ENCODE results near the gene CCKAR.

CCKAR gene

GRCh38 chr4:26463386-26463785, 26.9 kb downstream of the CCKAR start:
- no peak overlapping the region for H3K4me3 ChIP-seq (ENCODE audit: control insufficient read depth, low read depth, low read length)
- TF ChIP-seq CTCF (conservative IDR thresholded peaks at IDR 0.05; ENCODE audit: control insufficient read depth, insufficient read depth, low read depth, low read length), result no peak
- no peak for DNase-seq (ENCODE audit: low read depth)

GRCh38 chr4:26462874-26463273, 27.4 kb downstream of the CCKAR start:
- no peak overlapping the region for H3K4me3 ChIP-seq (ENCODE audit: control insufficient read depth, low read depth, low read length)
- DNase-seq (ENCODE audit: low read depth), result no peak
- no peak for TF ChIP-seq CTCF (conservative IDR thresholded peaks at IDR 0.05; ENCODE audit: control insufficient read depth, insufficient read depth, low read depth, low read length)

- no peak overlapping the region for H3K4me3 ChIP-seq (ENCODE audit: control insufficient read depth, low read depth, low read length)
- DNase-seq (ENCODE audit: low read depth), result peak; percentile 47
- no peak for TF ChIP-seq CTCF (conservative IDR thresholded peaks at IDR 0.05; ENCODE audit: control insufficient read depth, insufficient read depth, low read depth, low read length)
These were observed 30.3 kb downstream of the CCKAR start for GRCh38 chr4:26459756-26460530.

- peak; percentile 69 for TF ChIP-seq CTCF (conservative IDR thresholded peaks at IDR 0.05; ENCODE audit: control insufficient read depth, insufficient read depth, low read depth, low read length)
- peak; percentile 78 for DNase-seq (ENCODE audit: low read depth)
- no peak overlapping the region for H3K4me3 ChIP-seq (ENCODE audit: control insufficient read depth, low read depth, low read length)
These were observed 31.1 kb downstream of the CCKAR start for GRCh38 chr4:26459054-26459755.

- TF ChIP-seq CTCF (conservative IDR thresholded peaks at IDR 0.05; ENCODE audit: control insufficient read depth, insufficient read depth, low read depth, low read length), result no peak
- DNase-seq (ENCODE audit: low read depth), result no peak
- H3K4me3 ChIP-seq (ENCODE audit: control insufficient read depth, low read depth, low read length), result no peak overlapping the region
These were observed 32.1 kb downstream of the CCKAR start for GRCh38 chr4:26458157-26458561.

GRCh38 chr4:26457412-26457811, 32.9 kb downstream of the CCKAR start:
- no peak for TF ChIP-seq CTCF (conservative IDR thresholded peaks at IDR 0.05; ENCODE audit: control insufficient read depth, insufficient read depth, low read depth, low read length)
- no peak for DNase-seq (ENCODE audit: low read depth)
- no peak overlapping the region for H3K4me3 ChIP-seq (ENCODE audit: control insufficient read depth, low read depth, low read length)

Measured in fibroblast of mammary gland (primary cell).